SK-N-SH (cell line): ENCODE measurements around the gene NAXD. TPM values are rescaled to one million over a fixed set of nuclear protein-coding genes. Genes with fewer than 3 reads are reported as not detected.

Experiments used
- CTCF ChIA-PET: fragments of 300-600, 350-600 bp; formaldehyde crosslinking; extraction: SDS; loops from one replicate; lab custom pipeline; 2021; lab: Yijun Ruan, JAX
- POLR2A ChIA-PET: fragments of 350-600 bp; sonication (Branson Sonifier 250); formaldehyde crosslinking; extraction: SDS; loops from one replicate; lab custom pipeline; 2020; ENCODE audit warnings: antibody characterized with exemption, inconsistent platforms; lab: Yijun Ruan, JAX
- DNase-seq: peaks from one replicate; pipeline ENCODE4 v3.0.0; 2012
- H2AFZ ChIP-seq: fragments of 200-600 bp; sonication (generic); 2 replicates; pipeline ENCODE4 v1.8.1; 2016; ENCODE audit warnings: antibody characterized with exemption, mild to moderate bottlenecking, low read depth
- H3F3A ChIP-seq: fragments of 200-600 bp; sonication (generic); replicated peaks from 2 replicates; pipeline ENCODE3; 2016; ENCODE audit warnings: antibody characterized with exemption, mild to moderate bottlenecking; ENCODE audit not compliant: insufficient read depth
- H3K27ac ChIP-seq, 2 experiments: fragments of 200-500 bp in 1 of 2; fragments of 200-600 bp in 1 of 2; sonication (Bioruptor generic) in 1 of 2; sonication (generic), shearing (Covaris generic) in 1 of 2; 2 replicates each; pipeline versions ENCODE4 v1.5.1 to v1.6.1; 2014 to 2016; ENCODE audit warnings: low read depth in 2 of 2, inconsistent platforms in 1 of 2, low read length in 1 of 2, mild to moderate bottlenecking in 1 of 2, mixed read lengths in 1 of 2
- H3K27me3 ChIP-seq: fragments of 200-600 bp; sonication (generic), shearing (Covaris generic); 2 replicates; pipeline ENCODE4 v1.6.1; 2016; ENCODE audit warnings: mixed run types; ENCODE audit not compliant: insufficient read depth
- H3K36me3 ChIP-seq, 2 experiments: fragments of 200-500 bp in 1 of 2; fragments of 200-600 bp in 1 of 2; sonication (Bioruptor generic) in 1 of 2; sonication (generic) in 1 of 2; replicated peaks in 1 of 2; 2 replicates each; pipeline versions ENCODE3 to v1.5.1; 2014 to 2016; ENCODE audit warnings: low read length in 1 of 2, mild to moderate bottlenecking in 1 of 2; ENCODE audit not compliant: insufficient read depth in 2 of 2, control insufficient read depth in 1 of 2
- H3K4me1 ChIP-seq, 2 experiments: fragments of 200-500 bp in 1 of 2; fragments of 200-600 bp in 1 of 2; sonication (Bioruptor generic) in 1 of 2; sonication (generic), shearing (Covaris generic) in 1 of 2; 2 replicates each; pipeline versions ENCODE4 v1.5.1 to v1.6.1; 2014 to 2016; ENCODE audit warnings: low read depth in 1 of 2, low read length in 1 of 2, mixed run types in 1 of 2; ENCODE audit not compliant: insufficient read depth in 2 of 2, control insufficient read depth in 1 of 2
- H3K4me2 ChIP-seq: fragments of 200-600 bp; sonication (generic), shearing (Covaris generic); 2 replicates; pipeline ENCODE4 v1.6.1; 2017; ENCODE audit warnings: mixed run types
- H3K4me3 ChIP-seq, 2 experiments: fragments of 200-500 bp in 1 of 2; fragments of 200-600 bp in 1 of 2; sonication (Bioruptor generic) in 1 of 2; sonication (generic), shearing (Covaris generic) in 1 of 2; 2 replicates each; pipeline versions ENCODE4 v1.5.1 to v1.8.1; 2014 to 2016; ENCODE audit warnings: low read depth in 2 of 2, inconsistent platforms in 1 of 2, low read length in 1 of 2, mild to moderate bottlenecking in 1 of 2, mixed read lengths in 1 of 2, moderate library complexity in 1 of 2
- H3K79me2 ChIP-seq: fragments of 200-600 bp; sonication (generic); 2 replicates; pipeline ENCODE4 v1.8.1; 2017; ENCODE audit warnings: mild to moderate bottlenecking; ENCODE audit not compliant: insufficient read depth
- H3K9ac ChIP-seq: fragments of 200-600 bp; sonication (generic); 2 replicates; pipeline ENCODE4 v1.6.1; 2017; ENCODE audit warnings: mixed run types
- H3K9me2 ChIP-seq: fragments of 200-600 bp; sonication (generic); 2 replicates; pipeline ENCODE4 v1.6.1; 2017; ENCODE audit warnings: mixed run types
- H3K9me3 ChIP-seq: fragments of 200-600 bp; sonication (generic); 2 replicates; pipeline ENCODE4 v1.6.1; 2017; ENCODE audit warnings: mixed run types, mild to moderate bottlenecking, moderate library complexity
- H4K20me1 ChIP-seq: fragments of 200-600 bp; sonication (generic); 2 replicates; pipeline ENCODE4 v1.6.1; 2017; ENCODE audit warnings: mild to moderate bottlenecking, mixed run types; ENCODE audit not compliant: insufficient read depth
- CHD2 ChIP-seq: fragments of 150-350 bp; IDR thresholded peaks from 2 replicates; pipeline ENCODE4 v1.6.1; 2018; ENCODE audit warnings: low read length; ENCODE audit not compliant: partially characterized antibody
- ELF1 ChIP-seq: IDR thresholded peaks from 2 replicates; pipeline ENCODE4 v1.4.0; 2012
- EP300 ChIP-seq, 2 experiments: IDR thresholded peaks; 2 replicates each; pipeline versions ENCODE4 v1.4.0 to v1.6.1; 2012; ENCODE audit warnings: borderline replicate concordance in 1 of 2, low read depth in 1 of 2, low read length in 1 of 2
- FOSL2 ChIP-seq: IDR thresholded peaks from 2 replicates; pipeline ENCODE4 v1.4.0; 2012; ENCODE audit warnings: low read depth, mild to moderate bottlenecking, moderate library complexity, borderline replicate concordance
- IRF3 ChIP-seq: fragments of 150-350 bp; IDR thresholded peaks from 2 replicates; pipeline ENCODE4 v1.6.1; 2016; ENCODE audit warnings: mild to moderate bottlenecking, low read depth, low read length
- MAX ChIP-seq: IDR thresholded peaks from 2 replicates; pipeline ENCODE4 v1.4.0; 2012; ENCODE audit warnings: low read depth
- MXI1 ChIP-seq: IDR thresholded peaks from 2 replicates; pipeline ENCODE4 v1.6.1; 2012; ENCODE audit warnings: mild to moderate bottlenecking, low read depth, low read length, improper control_type of control experiment
- NFIC ChIP-seq: IDR thresholded peaks from 2 replicates; pipeline ENCODE4 v1.4.0; 2012; ENCODE audit warnings: borderline replicate concordance
- NRF1 ChIP-seq: IDR thresholded peaks from 2 replicates; pipeline ENCODE4 v1.6.1; 2012; ENCODE audit warnings: low read depth, mild to moderate bottlenecking, low read length
- PBX3 ChIP-seq: IDR thresholded peaks from 2 replicates; pipeline ENCODE4; 2012
- RAD21 ChIP-seq: IDR thresholded peaks from 2 replicates; pipeline ENCODE4 v1.6.1; 2012; ENCODE audit warnings: mild to moderate bottlenecking, low read length
- REST ChIP-seq: IDR thresholded peaks from 2 replicates; pipeline ENCODE4 v1.6.1; 2012; ENCODE audit warnings: mild to moderate bottlenecking, low read depth, low read length, moderate library complexity
- RFX5 ChIP-seq: IDR thresholded peaks from 2 replicates; pipeline ENCODE4 v1.6.1; 2012; ENCODE audit warnings: mild to moderate bottlenecking, improper control_type of control experiment, low read length
- SMC3 ChIP-seq: IDR thresholded peaks from 2 replicates; pipeline ENCODE4 v1.6.1; 2012; ENCODE audit warnings: low read depth, low read length, improper control_type of control experiment
- USF1 ChIP-seq: IDR thresholded peaks from 2 replicates; pipeline ENCODE4 v1.4.0; 2012; ENCODE audit warnings: low read depth, borderline replicate concordance
- ZBTB33 ChIP-seq: IDR thresholded peaks from 2 replicates; pipeline ENCODE4 v1.4.0; 2012; ENCODE audit warnings: low read depth, borderline replicate concordance
- WGBS: methylation state at CpG from one replicate; pipeline ENCODE4 v1.1.6; 2017; ENCODE audit warnings: low lambda C conversion rate; 5-methylcytosine and 5-hydroxymethylcytosine counted together
- polyA plus RNA-seq, 3 experiments: library from polyadenylated mRNA; depleted of rRNA; stranded (reverse); fragments of >200 nt; gene quantifications; 2 replicates each; pipeline ENCODE4 v1.2.3, GENCODE V29; 2012

The NAXD gene
- polyA plus RNA-seq, 1 of the 3 experiments (the other 2 are of a cell fraction), result 32.4 TPM

- TF ChIP-seq IRF3 (no peak), EP300 (IDR thresholded peaks at IDR 0.05; ENCODE audit: borderline replicate concordance in 1 of 2, low read depth in 1 of 2, low read length in 1 of 2) (no peak), MXI1 (no peak), NFIC (no peak), ZBTB33 (no peak), ELF1 (no peak), PBX3 (no peak), RAD21 (no peak)
These were observed 46.7 kb downstream of the NAXD start (continued) for GRCh38 chr13:110662091-110662490.

- Histone ChIP-seq H3K27ac (no peak overlapping the region), H3K4me1 (no peaks in the 10 kb centered on the region)
- CTCF ChIA-PET, result interaction anchor here (1.3 to 1.4 kb wide), 3 partner anchors 11 to 35 kb away, joined by 3 to 4 read pairs (median 4); no protein-coding TSS in a partner anchor
These were observed 47.6 kb downstream of the NAXD start for GRCh38 chr13:110662777-110663443.

More at GRCh38 chr13:110662777-110663443, 47.6 kb downstream of the NAXD start:
- Histone ChIP-seq H3F3A (no peaks in the 10 kb centered on the region), H3K9me2 (no peaks in the 10 kb centered on the region), H3K4me3 (no peak overlapping the region), H4K20me1 (no peaks in the 10 kb centered on the region), H3K4me2 (no peak overlapping the region), H3K27me3 (no peaks in the 10 kb centered on the region), H2AFZ (no peak overlapping the region), H3K36me3 (peaks cover 71 to 75% of the 10 kb centered on the region in 2 experiments), H3K9ac (no peak overlapping the region), H3K9me3 (peaks cover 4% of the 10 kb centered on the region; the same call in 1 of the 2 replicates), H3K79me2 (no peaks in the 10 kb centered on the region)
- 95% methylated on average over 16 of the region's 16 CpGs for WGBS
- POLR2A ChIA-PET, result no interaction called here
- TF ChIP-seq FOSL2 (no peak), ZBTB33 (no peak), USF1 (no peak), REST (no peak), MAX (no peak), ELF1 (no peak), SMC3 (no peak), PBX3 (no peak), CHD2 (no peak), RFX5 (no peak), NRF1 (no peak), NFIC (no peak)
- no peak for DNase-seq
